ENCODE data around the gene WNT1.

WNT1 gene

DNA sequence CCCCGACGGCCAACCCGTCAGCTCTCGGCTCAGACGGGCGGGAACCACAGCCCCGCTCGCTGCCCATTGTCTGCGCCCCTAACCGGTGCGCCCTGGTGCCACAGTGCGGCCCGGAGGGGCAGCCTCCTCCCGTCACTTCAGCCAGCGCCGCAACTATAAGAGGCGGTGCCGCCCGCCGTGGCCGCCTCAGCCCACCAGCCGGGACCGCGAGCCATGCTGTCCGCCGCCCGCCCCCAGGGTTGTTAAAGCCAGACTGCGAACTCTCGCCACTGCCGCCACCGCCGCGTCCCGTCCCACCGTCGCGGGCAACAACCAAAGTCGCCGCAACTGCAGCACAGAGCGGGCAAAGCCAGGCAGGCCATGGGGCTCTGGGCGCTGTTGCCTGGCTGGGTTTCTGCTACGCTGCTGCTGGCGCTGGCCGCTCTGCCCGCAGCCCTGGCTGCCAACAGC, at the start of gene WNT1:
Gene WNT1, plus strand, starts transcription at position 32 of the 450 bp plus-strand sequence. Its CDS starts 329 bp downstream, at position 361.
- Histone ChIP-seq H3K36me3 (no peaks in the 10 kb centered on the region), H3K9me3 (peaks cover 9% of the 10 kb centered on the region; the same call in 1 of the 2 replicates), H3K4me1 (peaks cover 46% of the 10 kb centered on the region), H3K4me2 (peak within 1 kb of the TSS; percentile 85), H3K4me3 (peak within 1 kb of the TSS; percentile 59), H3K27ac (no peak within 1 kb of the TSS), H4K20me1 (peaks cover 73% of the 10 kb centered on the region), H3K9ac (no peak within 1 kb of the TSS), H3K27me3 (peaks cover 98% of the 10 kb centered on the region)
- no peak for TF ChIP-seq Cebpa-rat (IDR thresholded peaks at IDR 0.05)

DNA sequence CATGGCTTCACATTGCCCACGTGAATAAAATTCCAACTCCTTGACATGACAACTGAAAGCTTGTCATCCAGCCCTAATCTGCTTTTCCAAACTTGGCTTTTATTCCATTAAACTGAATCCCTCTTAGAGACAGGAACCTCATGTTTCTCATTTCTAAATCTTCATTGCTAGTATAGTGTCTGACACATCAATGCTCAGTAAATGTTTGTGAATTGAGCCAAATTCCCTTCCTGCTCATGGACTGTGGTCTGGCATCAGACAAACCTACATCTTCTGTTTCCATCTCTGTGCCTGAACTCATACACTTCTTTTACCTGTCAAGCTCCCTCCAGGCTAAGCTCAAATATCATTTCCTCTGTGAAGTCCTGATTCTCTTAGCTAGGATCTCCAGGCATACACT, 48.6 kb upstream of the WNT1 start:
- Histone ChIP-seq H3K9ac (no peak overlapping the region), H3K4me1 (peaks cover 28% of the 10 kb centered on the region), H3K4me2 (no peak overlapping the region), H3K27me3 (no peaks in the 10 kb centered on the region), H3K9me3 (no peaks in the 10 kb centered on the region), H3K36me3 (peaks cover 59% of the 10 kb centered on the region), H3K4me3 (no peak overlapping the region), H3K27ac (no peak overlapping the region), H4K20me1 (peaks cover 10% of the 10 kb centered on the region)
- TF ChIP-seq Cebpa-rat (IDR thresholded peaks at IDR 0.05), result no peak

DNA sequence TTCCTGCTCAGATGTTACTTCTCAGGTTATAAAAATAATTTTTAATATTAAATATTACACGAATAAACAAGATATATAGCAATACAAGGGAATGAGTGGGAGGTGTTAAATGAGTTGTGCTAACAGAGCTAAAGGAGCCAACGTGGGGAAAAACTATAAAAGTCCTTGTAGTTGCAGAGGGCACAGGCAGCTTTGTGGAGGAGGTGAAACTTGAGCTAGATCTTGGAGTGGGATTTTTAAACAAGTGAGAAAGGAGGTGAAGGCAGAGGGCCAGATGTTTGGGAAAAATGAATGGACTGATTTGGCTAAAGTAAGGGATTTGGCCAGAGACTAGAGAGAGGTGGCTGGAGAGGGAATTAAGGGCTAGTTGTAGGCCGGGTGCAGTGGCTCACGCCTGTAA, 47.6 kb upstream of the WNT1 start:
- Histone ChIP-seq H3K4me1 (peaks cover 36% of the 10 kb centered on the region), H3K4me3 (no peak overlapping the region), H3K36me3 (peaks cover 68% of the 10 kb centered on the region), H3K4me2 (no peak overlapping the region), H4K20me1 (peaks cover 13% of the 10 kb centered on the region), H3K27me3 (no peaks in the 10 kb centered on the region), H3K9me3 (no peaks in the 10 kb centered on the region), H3K27ac (no peak overlapping the region), H3K9ac (no peak overlapping the region)
- no peak for TF ChIP-seq Cebpa-rat (IDR thresholded peaks at IDR 0.05)

DNA sequence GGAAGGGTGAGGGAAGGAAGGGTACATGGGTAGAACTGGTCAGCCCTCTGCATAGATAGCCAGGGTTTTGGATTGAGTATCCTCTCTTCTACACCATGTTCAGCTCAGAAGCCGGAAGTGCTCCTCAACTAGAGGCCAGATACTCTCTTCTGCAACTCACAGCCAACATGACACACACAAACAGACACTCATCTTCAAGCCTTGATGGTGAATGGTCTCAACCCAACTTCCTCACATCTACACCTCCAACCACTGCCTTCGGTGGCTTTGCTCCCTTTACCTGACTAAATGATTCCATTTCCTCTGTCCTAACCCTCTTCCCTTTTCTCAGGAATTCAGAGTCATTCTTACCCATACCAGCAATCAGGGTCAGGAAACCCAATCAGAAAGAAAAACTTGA, 45.2 kb upstream of the WNT1 start:
- H3K9ac ChIP-seq, result no peak overlapping the region
- no peak overlapping the region for H3K27ac ChIP-seq
- H3K4me1 ChIP-seq, result peaks cover 38% of the 10 kb centered on the region
- H3K36me3 ChIP-seq, result peaks cover 87% of the 10 kb centered on the region
- no peaks in the 10 kb centered on the region for H3K9me3 ChIP-seq
- H4K20me1 ChIP-seq, result peaks cover 37% of the 10 kb centered on the region
- H3K4me2 ChIP-seq, result peak overlapping the region; percentile 90; the same call in 1 of the 2 replicates
- no peak overlapping the region for H3K4me3 ChIP-seq
- H3K27me3 ChIP-seq, result no peaks in the 10 kb centered on the region
- TF ChIP-seq Cebpa-rat (IDR thresholded peaks at IDR 0.05), result no peak

DNA sequence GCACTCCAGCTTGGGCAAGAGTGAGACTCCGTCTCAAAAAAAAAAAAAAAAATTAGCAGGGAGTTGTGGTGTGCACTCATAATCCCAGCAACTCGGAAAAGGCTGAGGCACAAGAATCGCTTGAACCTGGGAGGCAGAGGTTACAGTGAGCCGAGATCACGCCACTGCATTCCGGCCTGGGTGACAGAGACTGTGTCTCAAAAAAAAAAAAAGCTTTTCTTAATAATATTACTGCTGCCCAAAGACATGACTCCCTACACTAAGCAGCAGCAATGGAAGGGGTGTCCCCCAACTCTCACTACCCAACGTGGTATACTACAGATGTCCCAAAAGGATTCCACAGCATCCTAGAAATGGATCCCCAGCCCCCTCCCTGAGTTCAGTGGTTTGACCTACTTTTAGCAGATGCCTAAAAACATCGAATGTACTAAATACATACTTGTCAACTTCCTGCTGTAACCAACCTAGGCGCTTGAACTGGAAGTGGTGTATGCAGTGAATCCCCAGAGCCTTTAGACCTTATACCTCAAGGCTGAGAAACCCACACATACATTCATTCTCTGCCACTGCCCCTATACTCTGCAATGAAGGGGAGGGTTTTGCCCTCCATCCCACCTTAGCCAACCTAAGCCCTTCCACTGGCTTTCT, 44.3 kb upstream of the WNT1 start:
- H3K4me2 ChIP-seq, result peak overlapping the region; percentile 90
- H4K20me1 ChIP-seq, result peaks cover 39% of the 10 kb centered on the region
- no peaks in the 10 kb centered on the region for H3K27me3 ChIP-seq
- peak overlapping the region; percentile 56; the same call in 1 of the 2 replicates for H3K9ac ChIP-seq
- no peaks in the 10 kb centered on the region for H3K9me3 ChIP-seq
- H3K4me3 ChIP-seq, result peak overlapping the region; percentile 42; the same call in 1 of the 2 replicates
- peaks cover 87% of the 10 kb centered on the region for H3K36me3 ChIP-seq
- H3K4me1 ChIP-seq, result peaks cover 38% of the 10 kb centered on the region
- TF ChIP-seq Cebpa-rat (IDR thresholded peaks at IDR 0.05), result no peak
- peak overlapping the region; percentile 68 for H3K27ac ChIP-seq

DNA sequence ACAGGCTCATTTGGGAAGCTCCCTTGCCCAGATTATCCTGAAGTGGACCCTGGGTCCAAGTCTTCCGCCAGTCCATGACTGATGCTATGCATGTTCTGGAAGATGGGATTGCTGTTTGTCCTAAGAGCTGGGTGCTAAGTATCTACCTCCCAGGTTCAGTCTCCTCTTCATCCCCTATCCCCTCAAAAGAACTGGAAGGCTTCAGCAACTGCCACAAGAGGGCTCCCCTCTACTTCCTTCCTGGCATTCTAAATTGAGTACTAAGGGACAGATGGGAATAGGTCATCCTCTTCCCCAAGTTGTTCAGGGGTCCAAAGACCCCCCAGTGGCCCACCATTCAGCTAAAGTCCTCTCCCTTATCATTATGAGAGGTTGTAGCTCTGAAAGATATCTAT, 43.8 kb upstream of the WNT1 start:
- peaks cover 40% of the 10 kb centered on the region for H4K20me1 ChIP-seq

DNA sequence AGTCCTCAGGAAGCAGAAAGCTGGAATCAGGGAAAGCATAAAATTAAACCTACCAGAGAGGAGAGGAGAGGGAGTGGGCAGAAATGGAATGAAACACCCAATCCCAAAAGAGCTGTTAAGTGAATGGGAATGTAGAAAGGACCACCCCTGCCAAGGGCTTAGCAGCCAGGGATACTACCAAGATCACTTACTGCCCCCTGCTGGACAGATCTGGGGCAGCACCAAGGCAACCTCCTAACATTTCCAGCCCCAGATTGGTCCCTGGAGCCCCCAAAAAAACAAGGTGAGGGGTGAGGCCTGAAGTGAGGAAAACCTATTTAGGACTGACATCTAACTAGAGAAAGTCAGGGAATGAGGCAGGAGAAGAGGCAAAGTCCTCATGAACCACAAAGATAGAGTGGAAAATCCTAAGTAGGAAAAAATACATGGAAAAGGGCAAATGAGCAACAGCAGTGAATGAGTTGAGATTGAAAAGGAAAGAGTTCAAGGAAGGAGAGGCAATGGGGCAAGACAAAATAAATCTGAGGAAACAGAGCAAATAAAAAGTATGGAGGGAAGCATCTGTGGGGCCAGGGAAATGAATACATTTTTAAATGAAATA, 41.6 kb upstream of the WNT1 start:
- no peak overlapping the region for H3K27ac ChIP-seq
- H3K4me2 ChIP-seq, result no peak overlapping the region
- H3K4me3 ChIP-seq, result no peak overlapping the region
- H3K27me3 ChIP-seq, result no peaks in the 10 kb centered on the region
- peaks cover 38% of the 10 kb centered on the region for H3K4me1 ChIP-seq
- TF ChIP-seq Cebpa-rat (IDR thresholded peaks at IDR 0.05), result no peak
- no peak overlapping the region for H3K9ac ChIP-seq
- no peaks in the 10 kb centered on the region for H3K9me3 ChIP-seq
- H4K20me1 ChIP-seq, result peaks cover 62% of the 10 kb centered on the region
- H3K36me3 ChIP-seq, result peaks cover 88% of the 10 kb centered on the region

More for the DNA sequence above, 43.8 kb upstream of the WNT1 start:
- Histone ChIP-seq H3K36me3 (peaks cover 87% of the 10 kb centered on the region), H3K4me3 (peak overlapping the region; percentile 42; the same call in 1 of the 2 replicates), H3K9me3 (no peaks in the 10 kb centered on the region), H3K27me3 (no peaks in the 10 kb centered on the region), H3K9ac (peak overlapping the region; percentile 56; the same call in 1 of the 2 replicates), H3K4me2 (peak overlapping the region; percentile 90), H3K27ac (peak overlapping the region; percentile 68), H3K4me1 (peaks cover 38% of the 10 kb centered on the region)
- no peak for TF ChIP-seq Cebpa-rat (IDR thresholded peaks at IDR 0.05)

DNA sequence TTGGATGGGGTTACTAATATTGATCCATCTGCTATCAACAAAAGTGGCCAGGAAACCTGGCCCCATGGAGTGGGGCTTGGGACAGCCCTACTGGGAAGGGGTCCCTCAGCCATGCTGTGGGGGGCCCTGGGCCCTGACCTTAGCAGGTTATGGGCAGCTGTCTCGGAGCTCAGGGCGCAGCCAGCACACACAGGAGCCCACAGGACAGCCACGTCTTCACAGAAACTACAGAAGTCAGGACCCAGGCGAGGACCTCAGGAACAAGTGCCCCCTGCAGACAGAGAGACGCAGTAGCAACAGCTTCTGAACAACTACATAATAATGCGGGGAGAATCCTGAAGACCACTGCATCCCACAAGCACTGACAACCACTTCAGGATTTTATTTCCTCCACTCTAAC, 41.0 kb upstream of the WNT1 start:
- H4K20me1 ChIP-seq, result peaks cover 69% of the 10 kb centered on the region
- H3K27me3 ChIP-seq, result no peaks in the 10 kb centered on the region
- peaks cover 38% of the 10 kb centered on the region for H3K4me1 ChIP-seq
- no peaks in the 10 kb centered on the region for H3K9me3 ChIP-seq
- no peak overlapping the region for H3K27ac ChIP-seq
- TF ChIP-seq Cebpa-rat (IDR thresholded peaks at IDR 0.05), result no peak
- no peak overlapping the region for H3K4me2 ChIP-seq
- no peak overlapping the region for H3K4me3 ChIP-seq
- H3K9ac ChIP-seq, result no peak overlapping the region
- H3K36me3 ChIP-seq, result peaks cover 90% of the 10 kb centered on the region

DNA sequence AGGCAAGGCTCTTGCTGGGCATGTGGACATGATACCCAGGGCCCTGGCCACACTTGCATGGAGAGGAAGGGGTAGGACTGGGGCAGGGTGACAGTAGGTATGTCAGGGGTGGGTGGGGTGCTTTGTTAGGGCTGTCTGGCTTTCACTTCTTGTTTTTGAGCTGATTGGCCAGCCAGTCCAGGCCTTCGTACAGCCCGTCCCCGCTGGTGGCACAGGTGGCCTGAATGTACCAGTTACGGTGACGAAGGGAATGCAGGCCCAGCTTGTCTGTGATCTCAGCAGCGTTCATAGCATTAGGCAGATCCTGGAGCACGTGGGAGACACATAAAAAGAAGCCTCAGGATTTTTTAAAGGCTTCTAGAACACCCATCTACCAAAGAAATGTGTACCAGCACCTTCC, 39.3 kb upstream of the WNT1 start:
- peaks cover 83% of the 10 kb centered on the region for H4K20me1 ChIP-seq
- H3K9me3 ChIP-seq, result no peaks in the 10 kb centered on the region
- H3K36me3 ChIP-seq, result peaks cover 92% of the 10 kb centered on the region
- no peak overlapping the region for H3K4me2 ChIP-seq
- no peak for TF ChIP-seq Cebpa-rat (IDR thresholded peaks at IDR 0.05)
- no peak overlapping the region for H3K27ac ChIP-seq
- H3K9ac ChIP-seq, result no peak overlapping the region
- H3K27me3 ChIP-seq, result no peaks in the 10 kb centered on the region
- peaks cover 25% of the 10 kb centered on the region for H3K4me1 ChIP-seq
- H3K4me3 ChIP-seq, result no peak overlapping the region

DNA sequence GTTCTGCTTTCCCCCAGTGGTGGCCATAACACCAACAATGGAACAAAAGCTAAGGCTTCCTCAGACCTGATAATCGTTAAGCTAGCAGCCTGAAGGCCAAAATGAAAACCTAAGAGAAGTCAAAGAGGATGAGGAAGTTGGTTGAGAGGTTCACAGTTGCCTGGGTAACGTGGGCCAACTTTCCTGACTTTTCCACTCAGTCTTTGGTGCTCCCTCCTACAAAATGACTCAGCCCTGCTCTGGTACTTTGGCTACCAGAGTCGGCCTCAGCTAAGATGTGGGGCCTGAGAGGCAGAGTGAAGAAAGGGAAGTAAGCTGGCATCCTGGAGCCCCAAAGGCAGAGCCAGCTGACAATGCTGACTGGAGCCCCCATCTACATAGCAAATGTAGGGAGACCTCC, 37.9 kb upstream of the WNT1 start:
- Histone ChIP-seq H3K27ac (no peak overlapping the region), H3K36me3 (peaks cover 92% of the 10 kb centered on the region), H3K4me3 (no peak overlapping the region), H3K9ac (no peak overlapping the region), H3K9me3 (no peaks in the 10 kb centered on the region), H3K27me3 (no peaks in the 10 kb centered on the region), H3K4me2 (no peak overlapping the region), H4K20me1 (peaks cover 86% of the 10 kb centered on the region), H3K4me1 (peaks cover 11% of the 10 kb centered on the region)
- TF ChIP-seq Cebpa-rat (IDR thresholded peaks at IDR 0.05), result no peak
